Hepatocyte (in vitro differentiated cells): Measurements from ENCODE around the gene TMEM236.

ENCODE experiments used
- CTCF ChIP-seq: fragments of 200-600 bp; sonication (generic); IDR thresholded peaks from 2 replicates; pipeline ENCODE4 v1.5.1; 2016; ENCODE audit warnings: antibody characterized with exemption, mild to moderate bottlenecking; ENCODE audit not compliant: poor library complexity
- EZH2 ChIP-seq: fragments of 200-600 bp; sonication (generic); IDR thresholded peaks from 2 replicates; pipeline ENCODE4 v1.6.1; 2016; ENCODE audit warnings: antibody characterized with exemption, mild to moderate bottlenecking, borderline replicate concordance
- EZH2phosphoT487 ChIP-seq: fragments of 200-600 bp; sonication (generic); IDR thresholded peaks from one replicate; pipeline ENCODE4 v1.6.1; 2018; ENCODE audit warnings: antibody characterized with exemption, mild to moderate bottlenecking, low read depth, moderate library complexity; ENCODE audit not compliant: unreplicated experiment, severe bottlenecking

DNA sequence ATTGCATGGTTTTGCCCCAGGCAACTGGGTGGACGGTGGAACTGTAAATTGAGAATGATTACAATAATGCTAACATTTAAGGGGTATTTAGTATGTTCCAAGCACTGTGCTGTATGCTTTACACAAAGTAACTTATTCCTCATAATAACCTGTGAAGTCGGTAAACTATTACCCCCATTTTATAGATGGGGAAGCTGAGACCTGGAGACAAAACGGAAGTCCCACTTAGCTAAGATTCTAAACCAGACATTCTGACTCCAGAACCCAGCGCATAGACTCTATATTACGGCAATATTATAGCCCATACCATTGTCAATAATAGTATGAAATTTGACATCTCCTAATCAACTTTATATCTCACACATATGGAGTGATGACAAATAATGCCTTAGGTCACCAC, 39.9 kb upstream of the TMEM236 start:
- no peak for TF ChIP-seq CTCF
- no peak for TF ChIP-seq EZH2
- no peak for TF ChIP-seq EZH2phosphoT487
